GM19467 (cell line): Measurements from ENCODE around the gene SPCS3.
A peak's percentile ranks its signal among the peaks of the same experiment; 100 is the strongest.
"Not testable (repeated sequence)": the region's sequence is repeated elsewhere in the genome, so short reads cannot be mapped to it uniquely, and the experiment has no call there.

Experiments
- ATAC-seq: cut with Tn5 transposase; IDR thresholded peaks from one replicate; pipeline ENCODE4 v1.9.1; 2021; ENCODE audit warnings: mild to moderate bottlenecking, moderate library complexity; ENCODE audit not compliant: unreplicated experiment

The SPCS3 gene

GRCh38 chr4:176319704-176320339 is at the start of gene SPCS3:
Gene SPCS3 (plus strand): TSS chr4:176319966. CDS start chr4:176320077, 111 bp downstream.
- peak; percentile 92 for ATAC-seq

DNA sequence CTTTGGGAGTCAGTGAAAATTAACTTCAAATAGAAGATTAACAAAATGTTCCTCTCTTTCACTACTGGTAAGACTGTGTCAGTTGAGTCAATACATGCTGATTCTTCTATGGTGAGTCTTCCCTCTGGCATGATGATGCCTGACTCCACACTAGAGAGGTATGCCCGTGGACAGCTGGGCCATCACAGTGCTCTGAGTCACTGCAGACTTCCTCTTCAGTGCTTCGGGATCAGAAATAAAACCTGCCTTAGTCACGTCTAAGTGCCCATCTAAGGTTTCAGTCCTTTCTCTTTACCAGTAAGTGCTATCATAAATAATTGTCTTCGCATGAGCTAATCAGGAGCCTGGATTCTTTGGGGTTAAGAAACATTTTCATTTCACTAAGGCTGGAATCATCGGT is 49.1 kb upstream of the SPCS3 start:
- no peak for ATAC-seq

DNA sequence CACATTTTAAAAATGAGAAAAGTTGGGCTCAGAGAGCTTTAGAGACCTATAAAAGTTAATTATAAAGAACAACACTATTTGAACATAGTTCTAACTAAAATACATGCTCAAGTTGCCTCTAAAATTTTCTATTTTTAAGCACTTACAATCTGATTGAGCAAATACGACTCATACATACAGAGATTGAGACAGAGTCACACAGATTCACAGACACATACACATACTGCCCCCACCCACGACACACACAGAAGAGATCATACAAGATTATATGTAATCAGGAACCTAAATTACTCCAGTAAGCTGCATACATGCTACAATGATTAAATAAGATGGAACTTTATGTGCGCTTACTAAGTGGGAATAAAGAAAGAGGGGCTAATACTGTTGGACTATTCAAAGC is 48.0 kb upstream of the SPCS3 start:
- no peak for ATAC-seq

DNA sequence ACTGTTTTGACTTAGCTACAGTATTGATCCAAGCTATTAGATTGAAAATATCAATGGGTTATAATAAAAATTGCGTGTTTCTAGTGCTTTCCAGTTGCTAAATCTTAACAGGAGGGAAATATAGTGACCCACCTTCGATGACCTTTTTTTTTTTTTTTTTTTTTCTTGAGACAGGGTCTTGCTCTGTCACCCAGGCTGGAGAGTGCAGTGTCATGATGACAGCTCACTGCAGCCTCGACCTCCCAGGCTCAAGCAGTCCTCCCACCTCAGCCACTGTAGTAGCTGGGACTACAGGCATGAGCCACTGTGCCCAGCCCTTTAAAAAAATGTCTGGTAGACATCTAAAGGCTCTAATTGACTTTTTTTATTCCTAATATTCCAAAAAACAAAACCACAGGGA is 47.0 kb upstream of the SPCS3 start:
- no peak for ATAC-seq

DNA sequence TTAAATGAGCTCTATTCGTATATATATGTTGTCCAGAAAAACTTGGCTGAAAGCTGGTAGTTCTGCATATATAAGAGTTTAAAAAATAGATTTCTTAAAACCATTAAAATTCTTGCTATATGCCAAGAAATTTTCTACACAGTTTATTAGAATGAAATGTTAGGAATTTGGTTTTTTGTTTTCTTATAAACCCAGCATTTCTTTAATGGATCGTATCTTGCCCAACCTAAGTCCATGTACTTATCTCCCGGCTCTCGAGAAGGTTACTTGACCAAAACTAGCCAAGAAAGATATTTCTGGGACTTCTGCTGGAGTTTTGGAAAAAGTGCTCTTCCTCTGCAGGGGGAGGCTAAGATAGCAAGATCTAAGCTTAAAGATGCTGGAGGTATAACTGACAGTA is 46.0 kb upstream of the SPCS3 start:
- no peak for ATAC-seq

DNA sequence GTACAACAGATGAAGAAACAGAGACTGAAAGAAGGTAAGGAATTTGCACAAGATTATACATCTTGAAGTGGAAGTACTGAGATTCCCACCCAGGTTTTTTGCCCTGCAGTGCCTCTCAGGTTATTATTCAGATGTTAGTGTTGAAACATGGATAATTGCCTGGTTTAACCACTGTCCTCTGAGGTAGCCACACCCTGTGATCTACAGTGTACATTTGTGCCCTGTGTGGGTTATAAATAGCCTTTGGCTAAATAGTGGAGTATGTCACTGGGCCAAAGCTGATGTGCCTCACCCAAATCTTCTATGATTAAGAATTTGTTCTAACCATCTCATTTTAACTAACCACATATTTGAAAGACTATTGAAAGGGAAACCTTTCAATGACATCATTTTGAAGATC is 45.3 kb upstream of the SPCS3 start:
- no peak for ATAC-seq

DNA sequence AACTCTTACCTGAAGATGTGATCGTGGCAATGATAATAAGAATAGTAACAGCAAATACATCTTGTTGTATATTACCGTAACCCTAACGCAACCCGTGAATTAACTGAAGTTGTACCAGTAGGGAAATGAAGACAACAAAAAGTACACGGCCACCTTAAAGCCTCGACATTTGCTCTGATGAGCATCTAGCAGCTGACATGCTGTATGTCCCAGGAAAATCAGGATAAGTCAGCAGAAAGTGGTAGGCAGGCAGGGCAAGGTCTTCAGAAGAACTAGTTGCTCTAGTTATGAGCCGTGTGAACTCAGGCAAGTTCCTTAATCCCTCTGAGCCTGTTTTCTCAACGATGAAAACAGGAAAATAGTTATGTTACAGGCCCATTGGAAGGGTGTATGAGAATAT is 43.1 kb upstream of the SPCS3 start:
- no peak for ATAC-seq

DNA sequence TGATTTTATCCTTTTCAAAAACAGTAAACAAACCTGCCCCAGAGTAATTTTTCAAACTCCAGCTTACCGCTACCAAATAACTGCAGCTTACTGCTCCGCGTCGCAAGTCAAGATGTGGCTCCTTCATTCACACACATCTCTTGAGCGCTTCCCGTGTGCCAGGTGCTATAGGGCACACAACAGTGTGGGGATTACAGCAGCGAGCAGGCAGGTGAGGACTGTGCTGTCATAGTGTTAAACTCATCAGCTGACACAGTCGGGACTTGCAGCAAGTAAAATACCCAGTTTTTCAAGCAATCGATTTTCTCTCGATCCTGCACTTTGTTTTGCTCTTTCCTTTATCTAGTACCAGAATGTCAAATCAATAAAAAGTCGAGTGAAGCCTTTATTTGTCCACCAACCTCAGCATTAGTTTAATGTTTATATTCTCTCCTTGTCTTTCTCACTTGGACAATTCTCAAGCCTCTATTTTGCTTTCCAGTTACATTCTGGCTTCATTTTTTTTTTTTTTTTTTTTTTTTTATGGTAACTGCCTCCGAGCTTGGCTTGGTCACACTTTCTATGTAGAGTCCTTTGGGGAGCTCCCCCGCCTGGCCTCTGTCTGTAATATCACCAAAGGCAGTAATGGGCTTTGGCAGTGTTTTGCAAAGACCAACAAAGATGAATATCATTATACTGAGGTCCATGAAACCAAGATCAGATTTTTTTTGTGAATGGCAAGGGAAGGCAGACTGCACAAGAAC is 42.4 kb upstream of the SPCS3 start:
- peak; percentile 93 for ATAC-seq

- not testable (repeated sequence) for ATAC-seq
These were observed 40.2 kb upstream of the SPCS3 start for GRCh38 chr4:176279560-176279959.

DNA sequence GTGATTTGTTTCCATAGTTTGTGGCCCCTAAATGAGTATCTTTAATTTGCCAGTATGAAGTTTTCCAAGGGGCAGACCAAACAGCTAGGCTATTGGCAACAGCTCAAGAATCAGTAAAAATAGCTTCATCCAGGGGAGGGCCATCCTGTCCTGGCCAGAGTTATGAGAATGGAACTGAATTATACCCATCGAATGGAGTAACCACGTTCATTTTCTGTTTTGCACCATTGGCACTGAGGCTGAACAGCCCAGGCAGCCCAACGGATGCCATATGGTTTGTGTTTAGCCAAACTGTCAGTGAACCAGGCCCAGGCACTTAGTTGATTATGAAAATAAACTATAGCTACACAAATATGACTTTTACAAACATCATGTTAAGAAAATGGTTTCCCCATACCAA is 33.0 kb upstream of the SPCS3 start:
- no peak for ATAC-seq

DNA sequence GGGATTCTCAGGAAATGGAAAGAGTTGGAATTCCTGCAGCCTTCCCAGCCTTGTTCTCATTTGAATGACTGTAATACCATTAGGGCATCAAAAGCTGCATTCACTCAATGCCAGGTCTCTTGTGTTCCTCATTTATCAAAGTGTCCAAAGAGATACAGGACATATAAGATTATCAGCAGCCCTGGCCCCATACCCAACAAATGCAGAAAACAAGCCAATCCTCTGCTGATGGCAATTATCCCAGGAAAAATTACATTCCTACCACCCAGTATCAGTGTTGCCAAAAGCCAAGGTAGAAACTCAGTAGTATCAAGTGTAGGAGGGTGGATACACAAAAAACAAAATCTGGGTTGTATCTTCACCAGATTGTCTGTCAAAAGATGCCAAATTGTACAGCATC is 32.2 kb upstream of the SPCS3 start:
- ATAC-seq = no peak

DNA sequence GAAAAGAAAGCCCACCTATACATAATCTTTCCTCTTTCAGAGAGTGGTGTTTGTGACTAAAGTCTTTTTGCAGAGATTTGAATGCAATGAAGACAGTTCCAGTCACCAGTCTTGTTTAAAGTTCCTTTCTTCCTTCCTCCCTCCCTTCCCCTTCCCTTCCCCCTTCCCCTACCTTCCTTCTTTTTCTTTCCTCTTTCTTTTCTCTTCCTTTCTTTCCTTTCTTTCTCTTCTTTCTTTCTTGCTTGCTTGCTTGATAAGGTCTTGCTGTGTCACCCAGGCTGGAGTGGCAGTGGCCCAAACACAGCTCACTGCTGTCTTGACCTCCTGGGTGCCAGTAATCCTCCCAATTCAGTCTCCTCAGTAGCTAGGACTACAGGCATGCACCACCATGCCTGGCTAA is 31.7 kb upstream of the SPCS3 start:
- no peak for ATAC-seq

DNA sequence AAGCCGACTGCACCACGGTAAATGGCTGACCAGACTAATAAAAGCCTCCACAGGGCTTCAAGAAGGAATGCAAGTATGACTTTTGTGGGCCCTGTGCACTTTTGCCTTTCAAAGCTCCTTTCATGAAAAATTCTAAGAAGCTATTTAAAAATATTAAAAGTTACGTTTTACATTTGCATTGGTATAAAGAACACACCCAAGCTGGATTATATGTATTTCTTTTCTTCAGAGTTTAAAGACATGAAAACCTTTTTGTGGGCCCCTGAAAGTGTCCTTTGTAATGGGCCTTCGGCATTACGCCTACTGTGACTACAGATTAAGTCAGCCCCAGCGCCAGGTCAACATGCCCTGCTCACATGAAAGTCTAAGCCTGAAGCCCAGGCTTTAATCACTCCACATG is 30.2 kb upstream of the SPCS3 start:
- ATAC-seq = no peak

DNA sequence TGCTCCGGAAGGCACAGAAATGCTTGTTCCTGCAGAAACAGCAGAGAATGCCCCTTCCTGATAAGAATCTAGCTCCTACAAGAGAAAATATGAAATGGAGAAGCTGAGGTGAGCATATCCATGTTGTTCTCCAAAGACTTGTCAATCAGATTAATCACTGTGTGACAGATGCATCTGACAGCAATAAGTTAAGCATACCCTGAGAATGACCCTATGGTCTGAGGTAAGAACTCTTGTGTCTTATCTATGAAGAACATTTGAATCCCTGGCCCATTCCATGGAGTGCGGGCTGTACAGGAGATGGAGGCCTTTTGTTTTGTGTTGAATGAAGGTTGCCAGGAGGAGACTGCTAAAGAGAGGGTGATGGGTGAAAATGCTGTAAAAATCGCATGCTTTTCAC is 29.2 kb upstream of the SPCS3 start:
- ATAC-seq = no peak

GRCh38 chr4:176291748-176292147 is 28.0 kb upstream of the SPCS3 start:
- ATAC-seq = no peak

- ATAC-seq = no peak
These were observed 26.8 kb upstream of the SPCS3 start for GRCh38 chr4:176292920-176293319.

- ATAC-seq = no peak
These were observed 26.1 kb upstream of the SPCS3 start for GRCh38 chr4:176293660-176294059.

- ATAC-seq = not testable (repeated sequence)
These were observed 23.9 kb upstream of the SPCS3 start for GRCh38 chr4:176295907-176296306.

DNA sequence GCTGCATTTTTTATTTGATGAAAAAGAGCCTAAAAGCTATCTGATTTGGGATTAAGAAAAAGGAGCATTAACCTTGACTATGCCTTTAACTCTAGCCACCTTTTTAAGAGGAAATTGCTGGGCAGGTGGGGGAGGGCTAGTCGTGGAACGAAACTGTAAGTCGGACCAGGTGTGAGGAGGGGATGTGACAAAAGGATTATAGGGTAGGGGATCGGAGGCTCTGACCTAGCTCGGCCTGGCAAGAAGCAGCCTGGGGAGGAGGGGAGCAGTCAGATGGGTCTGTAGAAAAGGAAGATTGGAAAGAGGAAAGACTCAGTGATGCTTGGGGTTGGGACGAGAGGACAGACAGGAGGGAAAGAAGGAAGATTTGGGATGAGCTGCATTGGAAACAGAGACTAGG is 21.1 kb upstream of the SPCS3 start:
- no peak for ATAC-seq

DNA sequence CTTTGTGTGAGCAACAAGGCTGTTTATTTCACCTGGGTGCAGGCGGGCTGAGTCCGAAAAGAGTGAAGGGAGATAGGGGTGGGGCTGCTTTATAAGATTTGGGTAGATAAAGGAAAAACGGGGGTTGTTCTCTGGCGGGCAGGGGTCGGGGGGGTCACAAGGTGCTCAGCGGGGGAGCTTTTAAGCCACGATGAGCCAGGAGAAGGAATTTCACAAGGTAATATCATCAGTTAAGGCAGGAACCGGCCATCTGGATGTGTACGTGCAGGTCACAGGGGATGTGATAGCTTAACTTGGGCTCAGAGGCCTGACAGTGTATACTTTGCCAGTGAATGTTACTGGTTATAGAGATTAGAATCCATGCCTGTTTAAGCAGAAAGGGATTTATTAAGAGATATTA is 19.7 kb upstream of the SPCS3 start:
- ATAC-seq = no peak

GRCh38 chr4:176300565-176300964 is 19.2 kb upstream of the SPCS3 start:
- no peak for ATAC-seq
